IgD-negative memory B cell (primary cell): ENCODE results near the gene POLR3A. TPM values are rescaled to one million over a fixed set of nuclear protein-coding genes. Genes with fewer than 3 reads are reported as not detected.
"Not testable (repeated sequence)": the region's sequence is repeated elsewhere in the genome, so short reads cannot be mapped to it uniquely, and the experiment has no call there.

Source experiments
- H3K27ac Mint-ChIP-seq, 3 donors: one replicate each; pipeline ENCODE4 v1.8.0; 2020 to 2022; ENCODE audit warnings: mild to moderate bottlenecking in 3 of 3, mixed read lengths in 3 of 3, moderate library complexity in 1 of 3
- H3K27me3 Mint-ChIP-seq: one replicate; pipeline ENCODE4 v1.8.0; 2021; ENCODE audit warnings: mixed read lengths
- H3K36me3 Mint-ChIP-seq: one replicate; pipeline ENCODE4 v1.8.0; 2020; ENCODE audit warnings: mild to moderate bottlenecking, mixed read lengths
- H3K4me1 Mint-ChIP-seq, 3 donors: one replicate each; pipeline ENCODE4 v1.8.0; 2020 to 2022; ENCODE audit warnings: mixed read lengths in 3 of 3, mild to moderate bottlenecking in 1 of 3
- H3K4me3 Mint-ChIP-seq, 4 donors: one replicate each; pipeline ENCODE4 v1.8.0; 2020 to 2022; ENCODE audit warnings: mild to moderate bottlenecking in 4 of 4, mixed read lengths in 4 of 4, moderate library complexity in 3 of 4
- H3K9me3 Mint-ChIP-seq, 3 donors: one replicate each; pipeline ENCODE4 v1.8.0; 2020 to 2021; ENCODE audit warnings: mixed read lengths in 3 of 3, mild to moderate bottlenecking in 1 of 3
- polyA plus RNA-seq: library from polyadenylated mRNA; unstranded; fragments of 300-500 nt; fragmentation: Illumina TruSeq; gene quantifications from one replicate; pipeline ENCODE4 v1.2.3, GENCODE V29; 2021

Gene POLR3A
- polyA plus RNA-seq, 1 donor from 2014 or later = 6.5 TPM

- Mint-ChIP-seq H3K27ac (no peak overlapping the region), H3K9me3 (no peaks in the 10 kb centered on the region), H3K4me3 (no peak overlapping the region), H3K4me1 (no peaks in the 10 kb centered on the region), H3K36me3 (peaks cover 12% of the 10 kb centered on the region), H3K27me3 (no peaks in the 10 kb centered on the region)
These were observed 13.8 kb downstream of the POLR3A start for GRCh38 chr10:78015546-78015945.

- no peaks in the 10 kb centered on the region for H3K9me3 Mint-ChIP-seq
- no peak overlapping the region for H3K27ac Mint-ChIP-seq
- no peaks in the 10 kb centered on the region for H3K27me3 Mint-ChIP-seq
- H3K4me3 Mint-ChIP-seq = no peak overlapping the region
- H3K4me1 Mint-ChIP-seq = no peaks in the 10 kb centered on the region
- H3K36me3 Mint-ChIP-seq = peaks cover 8% of the 10 kb centered on the region
These were observed 15.8 kb downstream of the POLR3A start for GRCh38 chr10:78013564-78013963.

GRCh38 chr10:78011065-78011464, 18.2 kb downstream of the POLR3A start:
- Mint-ChIP-seq H3K36me3 (peaks cover 8% of the 10 kb centered on the region), H3K27me3 (no peaks in the 10 kb centered on the region), H3K9me3 (no peaks in the 10 kb centered on the region), H3K4me1 (no peaks in the 10 kb centered on the region), H3K27ac (no peak overlapping the region), H3K4me3 (no peak overlapping the region)

- Mint-ChIP-seq H3K9me3 (no peaks in the 10 kb centered on the region), H3K27me3 (no peaks in the 10 kb centered on the region), H3K36me3 (peaks cover 8% of the 10 kb centered on the region)
These were observed 19.0 kb downstream of the POLR3A start for GRCh38 chr10:78010278-78010677.

GRCh38 chr10:78009662-78010061, 19.7 kb downstream of the POLR3A start:
- H3K9me3 Mint-ChIP-seq = no peaks in the 10 kb centered on the region
- no peak overlapping the region for H3K4me3 Mint-ChIP-seq
- H3K4me1 Mint-ChIP-seq = no peaks in the 10 kb centered on the region
- peaks cover 8% of the 10 kb centered on the region for H3K36me3 Mint-ChIP-seq
- no peaks in the 10 kb centered on the region for H3K27me3 Mint-ChIP-seq
- peak overlapping the region in 1 of 3 donors; percentile 39 for H3K27ac Mint-ChIP-seq

More at GRCh38 chr10:78010278-78010677, 19.0 kb downstream of the POLR3A start:
- Mint-ChIP-seq H3K4me1 (no peaks in the 10 kb centered on the region), H3K4me3 (no peak overlapping the region), H3K27ac (no peak overlapping the region)

GRCh38 chr10:78007172-78007571, 22.1 kb downstream of the POLR3A start:
- H3K36me3 Mint-ChIP-seq = peaks cover 11% of the 10 kb centered on the region
- H3K9me3 Mint-ChIP-seq = no peaks in the 10 kb centered on the region
- no peak overlapping the region for H3K27ac Mint-ChIP-seq
- H3K4me3 Mint-ChIP-seq = no peak overlapping the region
- no peaks in the 10 kb centered on the region for H3K27me3 Mint-ChIP-seq
- no peaks in the 10 kb centered on the region for H3K4me1 Mint-ChIP-seq

GRCh38 chr10:78004215-78005026, 24.9 kb downstream of the POLR3A start:
- Mint-ChIP-seq H3K9me3 (no peaks in the 10 kb centered on the region), H3K4me3 (no peak overlapping the region), H3K36me3 (peaks cover 24% of the 10 kb centered on the region), H3K27me3 (no peaks in the 10 kb centered on the region), H3K4me1 (peaks cover 0 to 1% (median 0%) of the 10 kb centered on the region in 3 donors), H3K27ac (no peak overlapping the region)

GRCh38 chr10:78002541-78003288, 26.6 kb downstream of the POLR3A start:
- no peaks in the 10 kb centered on the region for H3K9me3 Mint-ChIP-seq
- H3K36me3 Mint-ChIP-seq = peaks cover 29% of the 10 kb centered on the region
- no peaks in the 10 kb centered on the region for H3K27me3 Mint-ChIP-seq
- no peak overlapping the region for H3K27ac Mint-ChIP-seq
- H3K4me1 Mint-ChIP-seq = peaks cover 0 to 1% (median 0%) of the 10 kb centered on the region in 3 donors
- H3K4me3 Mint-ChIP-seq = no peak overlapping the region

GRCh38 chr10:78000956-78001472, 28.3 kb downstream of the POLR3A start:
- H3K36me3 Mint-ChIP-seq = peaks cover 28% of the 10 kb centered on the region
- H3K27ac Mint-ChIP-seq = no peak overlapping the region
- no peaks in the 10 kb centered on the region for H3K9me3 Mint-ChIP-seq
- no peak overlapping the region for H3K4me3 Mint-ChIP-seq
- H3K27me3 Mint-ChIP-seq = no peaks in the 10 kb centered on the region
- H3K4me1 Mint-ChIP-seq = peaks cover 0 to 1% (median 0%) of the 10 kb centered on the region in 3 donors

- Mint-ChIP-seq H3K36me3 (peaks cover 28% of the 10 kb centered on the region), H3K27ac (no peak overlapping the region), H3K9me3 (no peaks in the 10 kb centered on the region), H3K4me3 (no peak overlapping the region), H3K27me3 (no peaks in the 10 kb centered on the region), H3K4me1 (peaks cover 0 to 1% (median 0%) of the 10 kb centered on the region in 3 donors)
These were observed 29.1 kb downstream of the POLR3A start for GRCh38 chr10:78000206-78000605.

- not testable (repeated sequence) for H3K4me3 Mint-ChIP-seq, H3K27ac Mint-ChIP-seq, H3K9me3 Mint-ChIP-seq, H3K4me1 Mint-ChIP-seq, H3K27me3 Mint-ChIP-seq
- H3K36me3 Mint-ChIP-seq = peaks cover 33% of the 10 kb centered on the region
These were observed 30.5 kb downstream of the POLR3A start for GRCh38 chr10:77998780-77999179.

- Mint-ChIP-seq H3K9me3 (no peaks in the 10 kb centered on the region), H3K4me3 (no peak overlapping the region), H3K27ac (no peak overlapping the region), H3K36me3 (peaks cover 23% of the 10 kb centered on the region), H3K4me1 (no peaks in the 10 kb centered on the region), H3K27me3 (no peaks in the 10 kb centered on the region)
These were observed 35.7 kb downstream of the POLR3A start for GRCh38 chr10:77993620-77994019.

- Mint-ChIP-seq H3K27ac (no peak overlapping the region), H3K4me1 (no peaks in the 10 kb centered on the region), H3K9me3 (no peaks in the 10 kb centered on the region), H3K4me3 (no peak overlapping the region), H3K36me3 (peaks cover 17% of the 10 kb centered on the region), H3K27me3 (no peaks in the 10 kb centered on the region)
These were observed 40.1 kb downstream of the POLR3A start for GRCh38 chr10:77989081-77989724.

- no peaks in the 10 kb centered on the region for H3K27me3 Mint-ChIP-seq
- H3K36me3 Mint-ChIP-seq = peaks cover 8% of the 10 kb centered on the region
- H3K27ac Mint-ChIP-seq = peak overlapping the region in 1 of 3 donors; percentile 16
- H3K4me1 Mint-ChIP-seq = no peaks in the 10 kb centered on the region
- H3K9me3 Mint-ChIP-seq = no peaks in the 10 kb centered on the region
- H3K4me3 Mint-ChIP-seq = no peak overlapping the region
These were observed 41.6 kb downstream of the POLR3A start for GRCh38 chr10:77987671-77988255.

GRCh38 chr10:77984986-77985385, 44.3 kb downstream of the POLR3A start:
- Mint-ChIP-seq H3K9me3 (no peaks in the 10 kb centered on the region), H3K4me1 (no peaks in the 10 kb centered on the region), H3K27ac (no peak overlapping the region), H3K27me3 (no peaks in the 10 kb centered on the region), H3K36me3 (peaks cover 9% of the 10 kb centered on the region), H3K4me3 (no peak overlapping the region)
